ENCODE measurements around the gene PRG2.

DNA sequence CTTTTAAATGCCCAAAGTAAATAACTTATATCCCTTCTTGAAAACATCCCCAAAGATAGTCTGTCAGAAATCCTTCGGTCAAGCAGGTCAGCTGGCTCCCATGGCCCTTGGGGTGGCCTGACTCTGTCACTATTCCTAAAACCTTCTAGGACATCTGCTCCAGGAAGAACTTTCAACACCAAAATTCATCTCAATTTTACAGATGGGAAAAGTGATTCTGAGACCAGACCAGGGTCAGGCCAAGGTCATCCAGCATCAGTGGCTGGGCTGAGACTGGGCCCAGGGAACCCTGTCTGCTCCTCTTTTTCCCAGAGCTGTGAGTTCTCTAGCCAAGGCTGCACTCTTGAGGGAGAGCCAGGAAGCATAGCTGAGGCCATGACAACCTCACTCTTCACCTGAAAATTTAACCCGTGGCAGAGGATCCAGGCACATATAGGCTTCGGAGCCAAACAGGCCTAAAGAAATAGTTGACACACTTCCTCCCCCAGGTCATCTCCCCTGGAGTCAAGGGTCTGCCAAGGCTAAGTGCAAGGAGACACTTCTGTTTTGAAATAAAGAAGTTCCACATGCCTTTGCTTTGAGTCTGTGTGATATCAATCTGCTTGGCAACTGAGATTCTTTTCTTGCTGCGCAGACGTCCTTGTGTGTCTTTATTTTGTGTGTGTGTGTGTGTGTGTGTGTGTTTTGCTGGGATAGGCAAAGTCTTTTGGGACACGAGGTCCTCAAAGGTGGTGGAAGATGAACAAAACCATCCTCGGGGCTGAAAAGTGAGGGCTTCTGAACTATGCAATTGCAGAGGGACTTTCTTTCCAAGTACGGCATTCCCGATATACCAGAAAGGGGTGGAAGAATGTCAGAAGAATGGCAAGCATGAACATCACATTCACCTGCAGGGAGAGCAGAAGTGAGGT lies 16.8 kb upstream of the PRG2 start:
- TF ChIP-seq, protein P1, sequence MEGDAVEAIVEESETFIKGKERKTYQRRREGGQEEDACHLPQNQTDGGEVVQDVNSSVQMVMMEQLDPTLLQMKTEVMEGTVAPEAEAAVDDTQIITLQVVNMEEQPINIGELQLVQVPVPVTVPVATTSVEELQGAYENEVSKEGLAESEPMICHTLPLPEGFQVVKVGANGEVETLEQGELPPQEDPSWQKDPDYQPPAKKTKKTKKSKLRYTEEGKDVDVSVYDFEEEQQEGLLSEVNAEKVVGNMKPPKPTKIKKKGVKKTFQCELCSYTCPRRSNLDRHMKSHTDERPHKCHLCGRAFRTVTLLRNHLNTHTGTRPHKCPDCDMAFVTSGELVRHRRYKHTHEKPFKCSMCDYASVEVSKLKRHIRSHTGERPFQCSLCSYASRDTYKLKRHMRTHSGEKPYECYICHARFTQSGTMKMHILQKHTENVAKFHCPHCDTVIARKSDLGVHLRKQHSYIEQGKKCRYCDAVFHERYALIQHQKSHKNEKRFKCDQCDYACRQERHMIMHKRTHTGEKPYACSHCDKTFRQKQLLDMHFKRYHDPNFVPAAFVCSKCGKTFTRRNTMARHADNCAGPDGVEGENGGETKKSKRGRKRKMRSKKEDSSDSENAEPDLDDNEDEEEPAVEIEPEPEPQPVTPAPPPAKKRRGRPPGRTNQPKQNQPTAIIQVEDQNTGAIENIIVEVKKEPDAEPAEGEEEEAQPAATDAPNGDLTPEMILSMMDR (IDR thresholded peaks at IDR 0.05) = no peak
- TF ChIP-seq EP300 (IDR thresholded peaks at IDR 0.05) = no peak
- no peak for TF ChIP-seq POLR2AphosphoS5 (IDR thresholded peaks at IDR 0.05)
- TF ChIP-seq POLR2A (IDR thresholded peaks at IDR 0.05) = no peak
